Neural cell (in vitro differentiated cells): Measurements from ENCODE around the gene MEX3B.
A peak's percentile ranks its signal among the peaks of the same experiment; 100 is the strongest.

Experiments
- CTCF ChIP-seq: fragments of 450-650 bp; IDR thresholded peaks from 2 replicates; pipeline ENCODE4 v1.5.1; 2014; ENCODE audit warnings: antibody characterized with exemption, mild to moderate bottlenecking, moderate library complexity; ENCODE audit not compliant: poor library complexity, severe bottlenecking
- EP300 ChIP-seq: fragments of 450-650 bp; conservative IDR thresholded peaks from 2 replicates; pipeline ENCODE4 v1.6.1; 2014; ENCODE audit warnings: antibody characterized with exemption, mild to moderate bottlenecking, moderate library complexity; ENCODE audit not compliant: poor library complexity, severe bottlenecking
- EZH2 ChIP-seq: fragments of 200-600, 300-800 bp; shearing (Covaris generic), sonication (generic); IDR thresholded peaks from 2 replicates; pipeline ENCODE4 v1.6.1; 2014; ENCODE audit warnings: antibody characterized with exemption, low read length, borderline replicate concordance, mild to moderate bottlenecking; ENCODE audit not compliant: insufficient read depth, poor library complexity, severe bottlenecking
- POLR2AphosphoS5 ChIP-seq: IDR thresholded peaks from 2 replicates; pipeline ENCODE4 v1.6.1; 2012
- SMC3 ChIP-seq: fragments of 450-650 bp; conservative IDR thresholded peaks from 2 replicates; pipeline ENCODE4 v1.6.1; 2014; ENCODE audit warnings: antibody characterized with exemption, mild to moderate bottlenecking, moderate library complexity; ENCODE audit not compliant: poor library complexity
- TAF1 ChIP-seq: IDR thresholded peaks from 2 replicates; pipeline ENCODE4 v1.6.1; 2012; ENCODE audit warnings: low read depth

DNA sequence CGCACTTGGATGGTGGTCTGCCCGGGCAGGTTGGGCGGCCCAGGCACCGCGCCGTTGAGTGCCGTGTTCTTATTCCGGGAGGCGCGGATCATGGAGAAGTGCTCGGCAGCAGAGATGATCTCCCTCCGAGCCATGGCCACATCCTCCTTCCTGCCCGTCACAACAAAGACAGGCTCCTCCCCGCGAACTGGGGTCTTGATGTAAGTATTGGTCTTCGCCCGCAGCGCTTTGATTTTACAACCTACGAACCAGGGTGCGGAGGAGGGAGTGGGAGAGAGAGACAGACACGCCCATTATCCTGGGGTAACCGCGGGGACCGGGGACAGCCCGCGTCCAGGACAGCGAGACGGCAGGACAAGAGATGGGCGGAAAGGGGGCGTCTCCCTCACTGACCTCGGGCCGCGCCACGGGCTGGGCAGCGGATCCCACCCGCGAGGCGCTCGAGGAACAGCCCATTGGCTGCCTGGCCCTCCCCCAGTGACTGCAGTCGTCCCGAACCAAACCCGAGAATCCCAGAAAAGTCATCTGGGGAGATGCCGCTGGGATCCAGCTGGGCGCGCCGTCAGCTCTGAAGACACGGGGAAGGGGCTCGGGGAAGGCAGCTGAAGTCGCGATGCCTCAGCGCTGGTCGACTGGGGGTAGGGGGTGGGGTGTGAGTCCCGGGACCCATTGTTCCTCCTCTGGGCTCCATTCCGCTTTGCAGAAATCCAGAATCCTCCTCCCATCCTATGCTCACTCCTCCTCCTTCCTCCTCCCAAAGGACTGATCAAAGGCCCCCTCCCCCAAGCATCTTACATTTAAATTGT lies 1.2 kb downstream of the MEX3B start:
- no peak for TF ChIP-seq CTCF
- TF ChIP-seq TAF1: peak; percentile 43
- TF ChIP-seq EZH2: no peak
- peak; percentile 80 for TF ChIP-seq POLR2AphosphoS5
- TF ChIP-seq EP300: no peak
- TF ChIP-seq SMC3: peak; percentile 28
